ENCODE data around the gene PELI1.

The PELI1 gene

GRCh38 chr2:64144057-64145013 lies at the start of gene PELI1:
TSS of gene PELI1 (minus strand) at chr2:64144420. CDS start at chr2:64108310, 36,110 bp downstream.
- DNase-seq (ENCODE audit: low spot score) = peak; percentile 100

GRCh38 chr2:64193491-64193890 lies 49.3 kb upstream of the PELI1 start:
- DNase-seq (ENCODE audit: low spot score) = no peak

- no peak for DNase-seq (ENCODE audit: low spot score)
Measured at GRCh38 chr2:64192664-64193105, 48.5 kb upstream of the PELI1 start.

GRCh38 chr2:64192125-64192479 lies 47.9 kb upstream of the PELI1 start:
- DNase-seq (ENCODE audit: low spot score) = no peak

- DNase-seq (ENCODE audit: low spot score) = no peak
Measured at GRCh38 chr2:64189586-64189985, 45.4 kb upstream of the PELI1 start.

GRCh38 chr2:64189167-64189566 lies 44.9 kb upstream of the PELI1 start:
- no peak for DNase-seq (ENCODE audit: low spot score)

GRCh38 chr2:64186699-64187605 lies 42.7 kb upstream of the PELI1 start:
- no peak for DNase-seq (ENCODE audit: low spot score)

- no peak for DNase-seq (ENCODE audit: low spot score)
Measured at GRCh38 chr2:64179582-64180321, 35.5 kb upstream of the PELI1 start.

GRCh38 chr2:64177315-64177714 lies 33.1 kb upstream of the PELI1 start:
- no peak for DNase-seq (ENCODE audit: low spot score)

GRCh38 chr2:64175419-64176197 lies 31.4 kb upstream of the PELI1 start:
- no peak for DNase-seq (ENCODE audit: low spot score)

- no peak for DNase-seq (ENCODE audit: low spot score)
Measured at GRCh38 chr2:64173156-64174135, 29.2 kb upstream of the PELI1 start.

- no peak for DNase-seq (ENCODE audit: low spot score)
Measured at GRCh38 chr2:64168756-64169155, 24.5 kb upstream of the PELI1 start.

GRCh38 chr2:64168201-64168600 lies 24.0 kb upstream of the PELI1 start:
- no peak for DNase-seq (ENCODE audit: low spot score)

- DNase-seq (ENCODE audit: low spot score) = no peak
Measured at GRCh38 chr2:64166637-64167420, 22.6 kb upstream of the PELI1 start.

GRCh38 chr2:64166212-64166611 lies 22.0 kb upstream of the PELI1 start:
- DNase-seq (ENCODE audit: low spot score) = no peak

GRCh38 chr2:64165706-64166105 lies 21.5 kb upstream of the PELI1 start:
- DNase-seq (ENCODE audit: low spot score) = no peak

- no peak for DNase-seq (ENCODE audit: low spot score)
Measured at GRCh38 chr2:64164629-64165028, 20.4 kb upstream of the PELI1 start.

GRCh38 chr2:64162516-64162915 lies 18.3 kb upstream of the PELI1 start:
- no peak for DNase-seq (ENCODE audit: low spot score)

- no peak for DNase-seq (ENCODE audit: low spot score)
Measured at GRCh38 chr2:64157792-64158191, 13.6 kb upstream of the PELI1 start.
